OCI-LY1 (cell line): ENCODE data around the gene NT5DC1.
"Not testable (repeated sequence)": the region's sequence is repeated elsewhere in the genome, so short reads cannot be mapped to it uniquely, and the experiment has no call there.

Experiments
- H2AFZ ChIP-seq: fragments of 200-600 bp; sonication (generic), shearing (Covaris generic); 2 replicates; pipeline ENCODE4 v1.6.0; 2014; ENCODE audit warnings: antibody characterized with exemption, mild to moderate bottlenecking, low read length
- H3F3A ChIP-seq: fragments of 200-600 bp; sonication (generic), shearing (Covaris generic); 2 replicates; pipeline ENCODE4 v1.6.0; 2014; ENCODE audit warnings: mild to moderate bottlenecking, antibody characterized with exemption, low read length, moderate library complexity; ENCODE audit not compliant: insufficient read depth
- H3K27ac ChIP-seq: fragments of 200-600 bp; sonication (generic); 2 replicates; pipeline ENCODE4 v1.5.1; 2014; ENCODE audit warnings: low read length, mixed run types, mild to moderate bottlenecking, low read depth; ENCODE audit not compliant: poor library complexity, severe bottlenecking
- H3K27me3 ChIP-seq: fragments of 200-600 bp; sonication (generic); 2 replicates; pipeline ENCODE4 v1.6.0; 2014; ENCODE audit warnings: antibody characterized with exemption, mild to moderate bottlenecking, low read length, moderate library complexity; ENCODE audit not compliant: insufficient read depth
- H3K36me3 ChIP-seq: fragments of 200-600 bp; sonication (generic); 2 replicates; pipeline ENCODE4 v1.6.1; 2014; ENCODE audit warnings: mild to moderate bottlenecking, antibody characterized with exemption, low read length, moderate library complexity, mixed read lengths; ENCODE audit not compliant: insufficient read depth
- H3K4me1 ChIP-seq: fragments of 200-600 bp; sonication (generic); 2 replicates; pipeline ENCODE4 v1.5.1; 2014; ENCODE audit warnings: mild to moderate bottlenecking, low read length, moderate library complexity; ENCODE audit not compliant: insufficient read depth, severe bottlenecking
- H3K4me2 ChIP-seq: fragments of 200-600 bp; sonication (generic), shearing (Covaris generic); 2 replicates; pipeline ENCODE4 v1.6.1; 2014; ENCODE audit warnings: low read length
- H3K4me3 ChIP-seq: fragments of 200-600 bp; sonication (generic); 2 replicates; pipeline ENCODE4 v1.5.1; 2014; ENCODE audit warnings: low read length, low read depth, mild to moderate bottlenecking, mixed read lengths; ENCODE audit not compliant: poor library complexity, severe bottlenecking
- H3K79me2 ChIP-seq: fragments of 200-600 bp; shearing (Covaris generic); 2 replicates; pipeline ENCODE4 v1.6.1; 2016; ENCODE audit warnings: mixed run types, low read length, mixed read lengths; ENCODE audit not compliant: insufficient read depth
- H3K9ac ChIP-seq: fragments of 200-600 bp; sonication (generic), shearing (Covaris generic); 2 replicates; pipeline ENCODE4 v1.6.1; 2014; ENCODE audit warnings: mild to moderate bottlenecking, low read length, mixed read lengths
- H3K9me2 ChIP-seq: fragments of 200-600 bp; sonication (generic), shearing (Covaris generic); 2 replicates; pipeline ENCODE4 v1.6.1; 2014; ENCODE audit warnings: low read depth, mild to moderate bottlenecking, low read length, mixed read lengths
- H3K9me3 ChIP-seq: fragments of 200-600 bp; shearing (Covaris generic); 2 replicates; pipeline ENCODE4 v1.6.1; 2014; ENCODE audit warnings: low read length, mixed read lengths
- H4K20me1 ChIP-seq: fragments of 200-600 bp; sonication (generic), shearing (Covaris generic); 2 replicates; pipeline ENCODE4 v1.6.0; 2016; ENCODE audit warnings: mild to moderate bottlenecking, low read length; ENCODE audit not compliant: insufficient read depth
- EZH2 ChIP-seq: fragments of 200-600 bp; sonication (generic), shearing (Covaris generic); IDR thresholded peaks from 2 replicates; pipeline ENCODE4 v1.8.0; 2017; ENCODE audit warnings: borderline replicate concordance, mixed run types, mild to moderate bottlenecking, antibody characterized with exemption, low read length, moderate library complexity, mixed read lengths
- TF ChIP-seq, protein P1 (sequence below): fragments of 200-600 bp; sonication (generic), shearing (Covaris generic); IDR thresholded peaks from 2 replicates; pipeline ENCODE4 v1.5.1; 2017; ENCODE audit warnings: mild to moderate bottlenecking, antibody characterized with exemption, low read length, moderate library complexity, mixed read lengths

The NT5DC1 gene

GRCh38 chr6:116094041-116094440 lies 6.6 kb upstream of the NT5DC1 start:
- no peak overlapping the region for H3K27ac ChIP-seq
- H2AFZ ChIP-seq, result no peak overlapping the region
- no peak overlapping the region for H3K4me2 ChIP-seq
- H3K9me3 ChIP-seq, result no peaks in the 10 kb centered on the region; the same call in 1 of the 2 replicates
- TF ChIP-seq, protein P1, sequence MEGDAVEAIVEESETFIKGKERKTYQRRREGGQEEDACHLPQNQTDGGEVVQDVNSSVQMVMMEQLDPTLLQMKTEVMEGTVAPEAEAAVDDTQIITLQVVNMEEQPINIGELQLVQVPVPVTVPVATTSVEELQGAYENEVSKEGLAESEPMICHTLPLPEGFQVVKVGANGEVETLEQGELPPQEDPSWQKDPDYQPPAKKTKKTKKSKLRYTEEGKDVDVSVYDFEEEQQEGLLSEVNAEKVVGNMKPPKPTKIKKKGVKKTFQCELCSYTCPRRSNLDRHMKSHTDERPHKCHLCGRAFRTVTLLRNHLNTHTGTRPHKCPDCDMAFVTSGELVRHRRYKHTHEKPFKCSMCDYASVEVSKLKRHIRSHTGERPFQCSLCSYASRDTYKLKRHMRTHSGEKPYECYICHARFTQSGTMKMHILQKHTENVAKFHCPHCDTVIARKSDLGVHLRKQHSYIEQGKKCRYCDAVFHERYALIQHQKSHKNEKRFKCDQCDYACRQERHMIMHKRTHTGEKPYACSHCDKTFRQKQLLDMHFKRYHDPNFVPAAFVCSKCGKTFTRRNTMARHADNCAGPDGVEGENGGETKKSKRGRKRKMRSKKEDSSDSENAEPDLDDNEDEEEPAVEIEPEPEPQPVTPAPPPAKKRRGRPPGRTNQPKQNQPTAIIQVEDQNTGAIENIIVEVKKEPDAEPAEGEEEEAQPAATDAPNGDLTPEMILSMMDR, result no peak
- TF ChIP-seq EZH2, result no peak
- H3K4me3 ChIP-seq, result no peak overlapping the region
- no peaks in the 10 kb centered on the region for H3K36me3 ChIP-seq
- no peaks in the 10 kb centered on the region for H3K79me2 ChIP-seq
- no peaks in the 10 kb centered on the region for H3K27me3 ChIP-seq
- H3K9me2 ChIP-seq, result no peaks in the 10 kb centered on the region
- H3K4me1 ChIP-seq, result no peaks in the 10 kb centered on the region
- no peaks in the 10 kb centered on the region for H4K20me1 ChIP-seq
- no peaks in the 10 kb centered on the region for H3F3A ChIP-seq
- H3K9ac ChIP-seq, result no peak overlapping the region

- H2AFZ ChIP-seq, H3K4me1 ChIP-seq, H4K20me1 ChIP-seq, H3K4me3 ChIP-seq, H3K27me3 ChIP-seq, H3K36me3 ChIP-seq, H3F3A ChIP-seq, H3K9ac ChIP-seq, H3K27ac ChIP-seq, H3K79me2 ChIP-seq, H3K9me2 ChIP-seq, H3K4me2 ChIP-seq, H3K9me3 ChIP-seq: not testable (repeated sequence)
These were observed 4.4 kb upstream of the NT5DC1 start for GRCh38 chr6:116096048-116096759.

DNA sequence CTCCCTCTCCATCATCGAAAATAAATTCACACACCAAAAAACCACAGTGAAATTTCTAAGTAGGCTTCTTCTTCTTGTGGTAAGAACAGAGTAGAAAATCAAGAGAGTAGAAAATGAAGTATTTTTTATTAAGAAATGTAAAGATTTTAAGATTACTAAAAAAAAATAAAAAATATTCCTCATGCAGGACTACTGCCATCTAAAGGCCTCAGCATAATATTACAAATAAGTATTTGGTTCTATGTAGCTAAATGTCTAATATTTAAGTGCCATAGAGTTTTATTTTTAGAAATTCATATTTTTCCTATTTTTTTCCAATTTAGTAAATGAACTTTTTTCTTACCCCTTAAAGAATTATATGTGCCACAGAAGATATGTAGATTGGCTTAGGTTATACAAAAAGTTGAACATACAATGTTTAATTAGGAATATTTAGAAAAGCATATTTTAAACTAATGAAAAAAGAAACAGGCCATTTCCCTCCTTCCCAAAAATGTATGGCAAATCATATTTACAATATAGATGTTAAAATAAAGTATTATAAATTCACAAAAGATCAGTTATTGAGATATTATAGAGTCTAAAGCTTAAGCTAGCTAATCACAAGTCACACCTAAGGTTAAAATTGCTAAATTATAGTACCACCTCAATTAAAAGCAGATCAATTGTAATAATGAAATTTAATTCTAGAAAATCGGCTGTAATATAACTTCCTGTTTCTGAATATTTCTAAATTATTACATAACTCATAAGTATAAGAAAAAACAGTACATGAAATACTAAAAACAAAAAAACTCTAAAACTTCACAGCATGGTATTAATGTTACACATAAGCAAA lies 3.5 kb upstream of the NT5DC1 start:
- TF ChIP-seq, protein P1, result peak; percentile 36
- TF ChIP-seq EZH2, result no peak
- H3K9me3 ChIP-seq, result no peaks in the 10 kb centered on the region; the same call in 1 of the 2 replicates
- H4K20me1 ChIP-seq, result no peaks in the 10 kb centered on the region
- H3K27ac ChIP-seq, result no peak overlapping the region
- no peak overlapping the region for H3K4me3 ChIP-seq
- no peak overlapping the region for H2AFZ ChIP-seq
- H3K27me3 ChIP-seq, result no peaks in the 10 kb centered on the region
- H3F3A ChIP-seq, result no peaks in the 10 kb centered on the region; the same call in 1 of the 2 replicates
- H3K9ac ChIP-seq, result no peak overlapping the region
- H3K79me2 ChIP-seq, result no peaks in the 10 kb centered on the region
- H3K9me2 ChIP-seq, result no peaks in the 10 kb centered on the region
- no peak overlapping the region for H3K4me2 ChIP-seq
- H3K4me1 ChIP-seq, result peaks cover 17% of the 10 kb centered on the region
- H3K36me3 ChIP-seq, result no peaks in the 10 kb centered on the region
